ENCODE results near the gene RPS4Y1. TPM values are rescaled to one million over a fixed set of nuclear protein-coding genes. Genes with fewer than 3 reads are reported as not detected.
A peak's percentile ranks its signal among the peaks of the same experiment; 100 is the strongest.

Gene RPS4Y1
- total and polyA plus RNA-seq, 2 of the 8 experiments (the other 6 are each of a cell fraction or from before 2014, with no cell fraction given) = 259 to 790 TPM

DNA sequence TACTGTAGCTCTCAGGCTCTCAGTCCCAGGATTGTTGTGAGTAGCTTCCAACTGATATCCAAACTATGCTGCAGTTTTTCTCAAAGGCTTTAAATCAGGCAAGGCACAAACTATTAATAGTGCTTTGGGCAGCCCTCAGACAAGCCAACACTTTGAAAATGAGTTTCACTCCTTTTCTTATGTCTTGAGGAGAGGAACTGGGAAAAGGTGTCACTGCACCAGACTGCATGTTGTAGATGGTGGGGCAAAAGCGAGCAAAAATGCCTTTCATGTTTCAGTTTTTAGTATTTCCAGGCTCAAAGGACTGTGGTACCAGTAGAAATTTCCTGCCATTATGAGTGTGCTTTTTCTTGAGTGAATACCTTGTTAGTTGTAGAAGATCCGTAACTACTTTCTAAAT, 54.6 kb downstream of the RPS4Y1 start:
- no peak overlapping the region for H4K91ac ChIP-seq (replicated peaks; ENCODE audit: insufficient read length, low read length)
- H4K8ac ChIP-seq (ENCODE audit: extremely low read depth, insufficient read depth, low read length) = no peak overlapping the region
- no peak overlapping the region for H3K23ac ChIP-seq (ENCODE audit: insufficient read length)
- no peak overlapping the region for H3K4me2 ChIP-seq (ENCODE audit: insufficient read depth in 1 of 2, low read depth in 2 of 2, low read length in 2 of 2)
- no peaks in the 10 kb centered on the region for H4K20me1 ChIP-seq (replicated peaks in 1 of 2; ENCODE audit: control insufficient read depth in 1 of 2, insufficient read depth in 2 of 2, low read length in 2 of 2)
- TF ChIP-seq RFX5 (IDR thresholded peaks at IDR 0.05; ENCODE audit: borderline replicate concordance, low read depth, low read length) = no peak
- TF ChIP-seq FOSL1 (IDR thresholded peaks at IDR 0.05; ENCODE audit: insufficient read depth, low read depth, low read length) = no peak
- no peak for TF ChIP-seq BACH1 (IDR thresholded peaks at IDR 0.05; ENCODE audit: low read length)
- no peak for TF ChIP-seq SP4 (IDR thresholded peaks at IDR 0.05; ENCODE audit: low read length)
- TF ChIP-seq TEAD4 (IDR thresholded peaks at IDR 0.05; ENCODE audit: low read depth, low read length) = no peak
- TF ChIP-seq SUZ12 (IDR thresholded peaks at IDR 0.05; ENCODE audit: low read length) = no peak
- TF ChIP-seq CBX8 (IDR thresholded peaks at IDR 0.05; ENCODE audit: borderline replicate concordance, low read depth, low read length) = no peak
- TF ChIP-seq GABPA (IDR thresholded peaks at IDR 0.05; ENCODE audit: borderline replicate concordance, insufficient read depth, low read length) = no peak
- no peak for TF ChIP-seq NANOG (IDR thresholded peaks at IDR 0.05; ENCODE audit: insufficient read depth, low read depth, low read length, poor library complexity, severe bottlenecking)
- no peak for TF ChIP-seq RNF2 (IDR thresholded peaks at IDR 0.05; ENCODE audit: borderline replicate concordance, low read depth, low read length, missing control alignments, poor library complexity, severe bottlenecking)
- TF ChIP-seq CBX5 (IDR thresholded peaks at IDR 0.05; ENCODE audit: low read depth, low read length) = no peak
- TF ChIP-seq KDM5A (IDR thresholded peaks at IDR 0.05; ENCODE audit: low read length) = no peak
- H3K79me2 ChIP-seq (ENCODE audit: control insufficient read depth in 1 of 2, insufficient read depth in 2 of 2, low read length in 2 of 2) = no peaks in the 10 kb centered on the region
- no peak overlapping the region for H4K5ac ChIP-seq (ENCODE audit: insufficient read length, low read depth, low read length)
- H3K56ac ChIP-seq (replicated peaks; ENCODE audit: insufficient read length, low read depth, low read length) = no peak overlapping the region
- H2BK120ac ChIP-seq (replicated peaks; ENCODE audit: low read depth, low read length) = no peak overlapping the region
- no peak overlapping the region for H3K27ac ChIP-seq (ENCODE audit: low read depth, low read length)
- H3K79me1 ChIP-seq (ENCODE audit: low read depth, low read length) = no peaks in the 10 kb centered on the region
- 84% methylated on average over 2 of the region's 2 CpGs; no CpG with 5 or more reads in 1 of the 2 experiments for WGBS, 2 experiments (ENCODE audit: extremely low coverage in 1 of 2, insufficient coverage in 1 of 2, insufficient read length in 1 of 2, insufficient replicate concordance in 2 of 2, low coverage in 1 of 2, low lambda C conversion rate in 2 of 2, missing lambda C conversion rate in 1 of 2)
- FAIRE-seq = no peak
- no peak overlapping the region for H2BK15ac ChIP-seq (ENCODE audit: low read length)
- no peak overlapping the region for H3K18ac ChIP-seq (ENCODE audit: extremely low read depth, low read length)
- no peaks in the 10 kb centered on the region for H3K23me2 ChIP-seq (ENCODE audit: low read depth, low read length)
- no peak overlapping the region for H2BK12ac ChIP-seq (ENCODE audit: low read depth, low read length)
- no peaks in the 10 kb centered on the region for H3K27me3 ChIP-seq (replicated peaks in 1 of 4; ENCODE audit: control insufficient read depth in 3 of 4, extremely low read depth in 1 of 4, insufficient read depth in 3 of 4, low read length in 3 of 4)
- DNase-seq (ENCODE audit: low read depth in 1 of 2, low spot score in 2 of 2) = no peak
- ChIA-PET POLR2A (ENCODE audit: partially characterized antibody) (no interaction called here), CTCF (ENCODE audit: partially characterized antibody) (no interaction called here)
- peak overlapping the region; percentile 44 for H2AFZ ChIP-seq (ENCODE audit: low read length)
- H3K9me3 ChIP-seq (ENCODE audit: insufficient read depth in 2 of 2, low read depth in 1 of 2, low read length in 1 of 2) = no peaks in the 10 kb centered on the region
- no peaks in the 10 kb centered on the region for H3K36me3 ChIP-seq (ENCODE audit: control insufficient read depth in 2 of 4, insufficient read depth in 4 of 4, low read length in 3 of 4)
- no peaks in the 10 kb centered on the region; a peak in 1 of 7 replicates for H3K4me1 ChIP-seq (replicated peaks in 1 of 4; ENCODE audit: control insufficient read depth in 3 of 4, insufficient read depth in 4 of 4, low read length in 3 of 4)
- no peak overlapping the region for H2BK5ac ChIP-seq (ENCODE audit: low read depth, low read length)
- no peak overlapping the region for H3K9ac ChIP-seq (replicated peaks in 1 of 4; ENCODE audit: extremely low read depth in 1 of 4, low read depth in 3 of 4, low read length in 3 of 4)
- H2BK20ac ChIP-seq (ENCODE audit: low read length) = no peak overlapping the region
- no peak overlapping the region for H3K14ac ChIP-seq (ENCODE audit: insufficient read length)
- H3K4ac ChIP-seq (replicated peaks; ENCODE audit: insufficient read length, low read depth, low read length) = no peak overlapping the region
- H2AK5ac ChIP-seq (ENCODE audit: low read depth, low read length) = no peak overlapping the region
- no peak overlapping the region for H3K4me3 ChIP-seq (ENCODE audit: extremely low read depth in 1 of 4, insufficient read depth in 2 of 4, low read depth in 3 of 4, low read length in 4 of 4)

Measured in H1 (cell line).